GM10847 (cell line): Measurements from ENCODE around the gene PROK1.

Experiments used
- POLR2A ChIP-seq: IDR thresholded peaks from 2 replicates; pipeline ENCODE4 v1.6.1; 2011; ENCODE audit not compliant: insufficient read length; ENCODE audit errors: extremely low read depth

PROK1 gene

GRCh38 chr1:110430366-110430765 lies 20.6 kb upstream of the PROK1 start:
- TF ChIP-seq POLR2A: no peak

- no peak for TF ChIP-seq POLR2A
Observed at GRCh38 chr1:110430901-110431300, 20.0 kb upstream of the PROK1 start.

DNA sequence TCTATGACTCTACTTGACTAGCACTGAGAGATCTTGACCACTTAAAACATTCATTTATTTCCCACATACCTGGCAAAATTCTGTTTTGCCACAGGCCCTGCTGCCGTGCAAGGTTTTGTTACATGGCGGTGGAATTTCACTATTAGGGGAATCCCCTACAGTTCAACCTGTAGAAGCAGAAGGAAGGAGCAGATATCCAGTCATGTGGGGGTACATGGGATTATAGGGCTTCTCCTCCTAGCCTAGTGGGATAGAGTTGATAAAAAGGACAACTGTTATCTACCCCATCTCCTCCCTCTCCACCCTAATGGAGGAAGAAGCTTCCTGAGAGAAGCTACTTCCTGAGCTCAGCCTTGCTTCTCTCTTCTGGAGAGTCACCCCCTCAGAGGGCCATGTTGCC lies 17.7 kb upstream of the PROK1 start:
- no peak for TF ChIP-seq POLR2A

- TF ChIP-seq POLR2A: no peak
Observed at GRCh38 chr1:110433803-110434202, 17.1 kb upstream of the PROK1 start.

- no peak for TF ChIP-seq POLR2A
Observed at GRCh38 chr1:110434946-110435345, 16.0 kb upstream of the PROK1 start.

GRCh38 chr1:110436635-110437034 lies 14.3 kb upstream of the PROK1 start:
- TF ChIP-seq POLR2A: no peak

GRCh38 chr1:110438893-110439292 lies 12.1 kb upstream of the PROK1 start:
- no peak for TF ChIP-seq POLR2A

- no peak for TF ChIP-seq POLR2A
Observed at GRCh38 chr1:110440877-110441276, 10.1 kb upstream of the PROK1 start.

DNA sequence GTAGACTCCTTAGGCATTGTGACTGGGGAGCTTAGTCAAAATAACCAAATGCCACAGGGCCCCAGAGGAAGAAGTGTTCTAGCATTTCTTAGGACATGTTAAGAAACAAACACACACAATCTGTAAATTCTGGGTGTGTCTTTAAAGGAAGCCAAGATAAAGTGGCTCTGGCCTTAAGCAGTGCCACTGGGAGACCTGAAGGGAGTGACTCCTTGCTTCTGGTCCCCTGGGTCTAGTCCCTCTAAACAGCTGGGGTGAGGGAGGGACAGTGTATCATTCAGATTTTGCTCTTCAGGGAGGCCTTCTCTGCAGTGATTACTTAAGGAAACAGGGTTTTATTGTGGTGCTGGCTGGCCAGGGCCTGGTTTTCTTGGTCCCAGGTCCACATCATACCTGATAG lies 9.1 kb upstream of the PROK1 start:
- TF ChIP-seq POLR2A: no peak

DNA sequence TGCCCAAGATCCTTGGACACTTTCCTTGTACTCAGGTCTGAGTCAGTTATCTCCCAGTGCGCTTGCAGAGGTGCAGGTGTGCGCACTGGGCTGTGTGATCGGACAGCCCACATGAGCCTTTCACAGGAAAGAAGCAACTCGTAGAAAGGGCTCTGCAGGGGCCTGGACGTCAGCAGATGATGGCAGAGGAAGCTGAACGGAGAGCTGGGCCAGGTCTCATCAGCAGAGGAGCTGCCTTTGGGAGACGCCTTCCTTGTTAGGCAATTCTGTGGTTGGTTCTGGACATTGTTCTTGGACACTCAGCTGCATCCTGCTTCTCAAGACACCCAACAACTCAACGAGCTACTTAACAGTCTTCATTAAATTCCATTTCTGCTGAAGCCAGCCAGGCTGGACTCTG lies 7.5 kb upstream of the PROK1 start:
- TF ChIP-seq POLR2A: no peak

GRCh38 chr1:110444561-110444960 lies 6.4 kb upstream of the PROK1 start:
- no peak for TF ChIP-seq POLR2A

GRCh38 chr1:110449661-110450651 lies 993 bp upstream of the PROK1 start:
- TF ChIP-seq POLR2A: no peak

GRCh38 chr1:110452330-110452729 lies 1.4 kb downstream of the PROK1 start:
- TF ChIP-seq POLR2A: no peak

DNA sequence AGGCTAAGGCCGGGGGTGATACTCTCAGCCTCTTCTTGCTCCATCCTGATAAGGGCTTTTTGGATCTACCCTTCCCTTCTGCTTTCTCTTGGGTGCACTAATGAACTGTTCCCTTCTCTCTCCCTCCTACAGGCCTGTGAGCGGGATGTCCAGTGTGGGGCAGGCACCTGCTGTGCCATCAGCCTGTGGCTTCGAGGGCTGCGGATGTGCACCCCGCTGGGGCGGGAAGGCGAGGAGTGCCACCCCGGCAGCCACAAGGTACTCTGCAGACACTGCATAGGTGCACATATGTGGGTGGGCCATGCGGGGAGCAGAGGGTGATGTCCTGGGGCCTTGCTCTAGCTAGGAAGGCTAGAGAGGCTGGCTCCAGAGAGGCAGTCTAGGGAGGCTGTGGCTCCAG lies 2.9 kb downstream of the PROK1 start:
- TF ChIP-seq POLR2A: no peak

DNA sequence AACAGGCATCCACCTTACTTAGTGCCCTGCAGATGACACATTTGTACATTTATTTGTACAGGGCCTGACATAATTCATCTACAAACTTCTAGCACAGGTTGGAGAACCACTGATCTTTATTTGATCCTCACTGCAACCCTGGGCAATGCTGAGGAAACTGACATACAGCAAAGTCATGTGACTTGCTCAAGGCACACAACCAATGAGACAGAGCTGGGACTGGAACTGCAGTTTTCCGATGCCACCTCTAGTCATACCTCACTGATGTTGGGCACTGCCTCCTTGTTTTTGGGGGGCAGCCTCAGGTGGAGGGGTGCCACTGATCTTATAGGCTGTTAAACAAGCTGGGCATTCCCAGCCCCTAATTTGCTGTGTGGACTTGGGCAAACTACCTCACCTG lies 3.4 kb downstream of the PROK1 start:
- no peak for TF ChIP-seq POLR2A

GRCh38 chr1:110455151-110455550 lies 4.2 kb downstream of the PROK1 start:
- TF ChIP-seq POLR2A: no peak

- no peak for TF ChIP-seq POLR2A
Observed at GRCh38 chr1:110457206-110457605, 6.3 kb downstream of the PROK1 start.
